ENCODE measurements around the gene ZMYND11.
"Not testable (repeated sequence)": the region's sequence is repeated elsewhere in the genome, so short reads cannot be mapped to it uniquely, and the experiment has no call there.

The ZMYND11 gene

GRCh38 chr10:246431-246830 is 111.2 kb downstream of the ZMYND11 start:
- DNase-seq (ENCODE audit: low spot score) = no peak

DNA sequence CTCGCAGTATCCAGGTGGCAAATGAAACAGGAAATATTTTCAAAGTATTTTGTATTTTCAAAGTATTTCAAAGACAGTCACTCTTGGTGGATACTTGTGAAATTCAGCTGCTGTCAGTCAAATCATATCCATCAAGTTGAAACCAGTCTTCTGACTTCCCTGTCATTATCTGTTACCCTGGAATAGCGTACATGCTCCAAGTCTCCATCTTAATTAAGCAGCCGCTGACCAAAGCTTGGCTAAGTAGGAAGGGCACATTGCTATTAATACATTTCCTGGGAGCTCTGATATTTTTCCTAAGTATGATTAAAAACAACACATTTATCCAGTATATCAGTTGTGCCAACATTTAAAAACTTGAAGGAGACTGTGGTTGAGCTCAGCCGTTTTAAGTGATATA is 112.2 kb downstream of the ZMYND11 start:
- no peak for DNase-seq (ENCODE audit: low spot score)

DNA sequence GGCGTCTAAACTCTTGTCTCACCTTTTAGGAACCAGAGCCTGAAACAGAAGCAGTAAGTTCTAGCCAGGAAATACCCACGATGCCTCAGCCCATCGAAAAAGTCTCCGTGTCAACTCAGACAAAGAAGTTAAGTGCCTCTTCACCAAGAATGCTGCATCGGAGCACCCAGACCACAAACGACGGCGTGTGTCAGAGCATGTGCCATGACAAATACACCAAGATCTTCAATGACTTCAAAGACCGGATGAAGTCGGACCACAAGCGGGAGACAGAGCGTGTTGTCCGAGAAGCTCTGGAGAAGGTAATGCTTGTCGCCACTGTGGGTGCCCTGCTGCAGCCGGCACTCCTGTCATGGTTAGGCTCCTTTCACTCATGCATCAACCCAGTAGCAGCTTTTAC is 113.1 kb downstream of the ZMYND11 start:
- DNase-seq (ENCODE audit: low spot score) = no peak

- no peak for DNase-seq (ENCODE audit: low spot score)
Measured at GRCh38 chr10:251982-252582, 116.8 kb downstream of the ZMYND11 start.

GRCh38 chr10:260819-261429 is 125.7 kb downstream of the ZMYND11 start:
- DNase-seq (ENCODE audit: low spot score) = peak; percentile 5

DNA sequence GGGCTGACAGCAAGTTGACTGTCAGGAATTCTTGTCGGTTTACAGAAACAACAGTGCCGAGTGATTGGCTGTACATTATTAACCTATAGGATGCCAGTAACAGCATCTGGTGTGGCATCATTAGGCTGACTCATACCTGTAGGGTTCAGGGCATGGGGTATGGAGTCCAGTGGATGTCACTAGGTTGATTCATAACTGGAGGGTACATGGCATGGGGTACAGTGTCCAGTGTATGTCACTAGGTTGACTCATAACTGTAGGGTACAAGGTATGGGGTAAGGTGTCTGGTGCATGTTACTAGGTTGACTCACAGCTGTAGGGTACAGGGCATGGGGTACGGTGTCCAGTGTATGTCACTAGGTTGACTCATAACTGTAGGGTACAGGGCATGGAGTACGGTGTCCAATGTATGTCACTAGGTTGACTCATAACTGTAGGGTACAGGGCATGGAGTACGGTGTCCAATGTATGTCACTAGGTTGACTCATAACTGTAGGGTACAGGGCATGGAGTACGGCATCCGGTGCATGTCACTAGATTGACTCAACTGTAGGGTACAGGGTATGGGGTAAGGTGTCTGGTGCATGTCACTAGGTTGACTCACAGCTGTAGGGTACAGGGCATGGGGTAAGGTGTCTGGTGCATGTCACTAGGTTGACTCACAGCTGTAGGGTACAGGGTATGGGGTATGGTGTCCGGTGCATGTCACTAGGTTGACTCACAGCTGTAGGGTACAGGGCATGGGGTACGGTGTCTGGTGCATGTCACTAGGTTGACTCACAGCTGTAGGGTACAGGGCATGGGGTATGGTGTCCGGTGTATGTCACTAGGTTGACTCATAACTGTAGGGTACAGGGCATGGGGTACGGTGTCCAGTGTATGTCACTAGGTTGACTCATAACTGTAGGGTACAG is 129.2 kb downstream of the ZMYND11 start:
- DNase-seq (ENCODE audit: low spot score) = not testable (repeated sequence)

- DNase-seq (ENCODE audit: low spot score) = not testable (repeated sequence)
Measured at GRCh38 chr10:265074-265440, 129.8 kb downstream of the ZMYND11 start.

- not testable (repeated sequence) for DNase-seq (ENCODE audit: low spot score)
Measured at GRCh38 chr10:265816-266588, 130.7 kb downstream of the ZMYND11 start.

DNA sequence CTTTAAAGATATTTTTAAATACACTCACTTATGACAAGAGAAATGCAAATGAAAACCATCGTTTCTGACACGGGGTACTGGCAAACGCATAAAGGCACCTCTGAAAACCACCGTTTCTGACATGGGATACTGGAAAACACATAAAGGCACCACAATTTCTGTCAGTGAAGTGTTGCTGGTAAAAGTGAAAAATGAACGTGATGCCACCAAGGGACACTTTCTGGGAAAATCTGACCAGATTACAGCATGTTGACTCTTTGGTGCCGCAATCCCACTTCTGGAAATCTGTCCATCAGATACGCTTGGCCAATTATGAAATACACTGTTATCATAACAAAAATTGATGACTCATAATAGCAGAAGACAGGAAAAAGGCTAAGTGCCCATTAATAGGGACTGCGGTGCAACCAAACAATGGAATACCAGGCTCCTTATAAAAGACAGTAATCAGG is 131.7 kb downstream of the ZMYND11 start:
- DNase-seq (ENCODE audit: low spot score) = no peak

GRCh38 chr10:267705-268104 is 132.4 kb downstream of the ZMYND11 start:
- DNase-seq (ENCODE audit: low spot score) = no peak

DNA sequence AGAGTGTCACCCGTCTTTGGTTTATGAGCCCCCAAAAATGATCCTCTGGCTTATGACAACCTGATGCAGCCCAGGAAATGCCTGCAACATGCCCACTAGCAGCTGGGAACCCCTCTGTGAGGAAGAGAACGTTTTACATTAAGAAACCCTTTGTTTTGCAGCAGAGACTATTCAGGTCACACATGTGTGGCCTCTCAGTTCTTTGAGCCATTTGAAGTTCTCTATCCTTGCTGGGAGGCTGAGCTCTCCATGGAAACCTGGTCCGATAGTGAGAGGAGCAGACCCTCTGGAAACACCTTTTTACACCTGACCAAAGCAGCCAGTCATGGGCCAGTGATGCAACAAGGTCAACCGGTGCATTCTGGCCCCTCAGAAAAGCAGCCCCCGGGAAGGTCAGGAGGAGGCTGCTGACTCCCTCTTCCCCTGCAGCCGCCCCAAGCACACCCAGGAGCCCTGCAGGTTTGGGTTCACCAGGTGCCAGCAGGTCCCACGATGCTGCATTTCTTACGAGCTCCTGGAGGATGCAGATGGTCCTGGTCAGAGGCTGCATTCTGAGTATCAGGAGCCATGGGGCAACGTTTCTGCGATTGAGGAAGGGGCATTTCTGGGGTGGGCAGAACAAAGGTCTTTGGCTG is 134.3 kb downstream of the ZMYND11 start:
- DNase-seq (ENCODE audit: low spot score) = no peak

DNA sequence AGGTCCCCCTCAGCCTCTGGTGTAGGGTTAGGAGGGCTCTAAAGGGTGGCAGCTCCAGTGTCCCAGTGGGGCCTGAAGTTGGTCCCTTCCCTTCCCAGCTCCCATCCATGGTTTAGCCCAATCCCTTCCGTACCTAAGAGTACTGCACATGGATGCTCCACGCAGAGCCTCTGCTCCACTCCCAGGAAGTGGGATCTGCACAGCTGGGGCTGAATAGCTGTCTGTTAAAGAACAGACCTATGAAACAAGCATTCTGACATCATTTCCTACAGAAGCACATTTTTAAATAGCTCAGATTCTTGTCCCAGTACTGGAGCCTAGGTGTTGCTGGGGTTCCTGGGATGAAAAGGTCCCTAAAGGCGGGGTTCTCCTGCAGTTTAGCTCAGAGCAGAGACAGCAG is 135.9 kb downstream of the ZMYND11 start:
- no peak for DNase-seq (ENCODE audit: low spot score)

DNA sequence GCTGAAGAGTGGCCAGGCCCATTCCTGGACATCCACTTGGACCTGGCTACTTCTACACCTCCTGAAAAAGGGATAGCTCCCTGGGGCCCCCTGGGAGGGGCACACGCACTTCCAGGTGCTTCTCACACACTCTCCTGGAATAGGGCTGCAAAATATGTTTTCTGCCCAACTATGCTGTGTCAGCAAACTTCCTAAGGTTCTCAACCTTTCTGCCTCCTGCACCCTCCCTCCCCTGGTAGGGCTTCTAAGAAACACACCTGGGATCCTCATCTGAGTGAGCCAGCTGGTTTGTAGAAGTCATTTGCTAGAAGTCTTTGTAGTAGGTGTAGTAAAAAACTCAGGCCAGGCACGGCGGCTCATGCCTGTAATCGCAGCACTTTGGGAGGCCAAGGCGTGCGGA is 136.5 kb downstream of the ZMYND11 start:
- DNase-seq (ENCODE audit: low spot score) = no peak

GRCh38 chr10:273088-273487 is 137.8 kb downstream of the ZMYND11 start:
- no peak for DNase-seq (ENCODE audit: low spot score)

- no peak for DNase-seq (ENCODE audit: low spot score)
Measured at GRCh38 chr10:274866-275265, 139.6 kb downstream of the ZMYND11 start.

DNA sequence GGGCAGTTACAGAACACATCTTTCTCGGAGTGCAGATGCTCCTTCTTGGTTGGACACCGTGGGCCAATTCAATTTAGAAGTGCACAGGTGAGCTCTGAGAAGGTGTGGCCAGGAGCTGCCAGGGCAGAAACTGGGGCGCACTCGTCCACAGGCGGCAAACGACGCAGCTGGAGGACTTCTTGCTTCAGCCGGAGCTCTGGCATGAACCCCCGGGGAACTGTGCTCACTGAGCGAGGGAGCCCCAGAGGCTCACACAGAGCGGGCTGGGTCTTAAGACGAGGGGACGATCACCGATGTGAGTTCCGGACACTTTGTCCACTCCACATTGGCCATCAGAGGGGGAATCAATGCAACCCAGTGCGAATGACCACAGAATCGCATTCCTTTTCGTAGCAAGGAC is 140.4 kb downstream of the ZMYND11 start:
- no peak for DNase-seq (ENCODE audit: low spot score)

GRCh38 chr10:277963-278362 is 142.7 kb downstream of the ZMYND11 start:
- DNase-seq (ENCODE audit: low spot score) = no peak

DNA sequence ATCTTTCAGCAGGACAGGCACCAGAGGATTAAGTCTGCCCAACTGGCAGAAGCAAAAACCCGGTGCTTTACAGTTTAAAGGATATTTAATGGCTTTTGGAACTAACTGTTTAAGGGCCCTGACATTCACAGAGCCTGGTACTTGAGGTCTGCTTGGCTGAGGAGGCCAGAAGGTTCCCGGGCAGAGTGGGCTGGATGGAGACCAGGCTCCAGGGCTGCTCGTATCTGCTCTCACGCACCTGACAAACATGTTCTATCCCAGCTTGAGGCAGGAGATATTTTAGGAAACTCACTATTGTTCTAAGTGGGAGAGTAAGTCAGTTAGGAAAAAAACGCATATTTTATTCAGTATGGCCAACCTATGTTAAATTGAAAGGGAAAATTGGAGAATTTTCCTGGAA is 143.5 kb downstream of the ZMYND11 start:
- DNase-seq (ENCODE audit: low spot score) = no peak

DNA sequence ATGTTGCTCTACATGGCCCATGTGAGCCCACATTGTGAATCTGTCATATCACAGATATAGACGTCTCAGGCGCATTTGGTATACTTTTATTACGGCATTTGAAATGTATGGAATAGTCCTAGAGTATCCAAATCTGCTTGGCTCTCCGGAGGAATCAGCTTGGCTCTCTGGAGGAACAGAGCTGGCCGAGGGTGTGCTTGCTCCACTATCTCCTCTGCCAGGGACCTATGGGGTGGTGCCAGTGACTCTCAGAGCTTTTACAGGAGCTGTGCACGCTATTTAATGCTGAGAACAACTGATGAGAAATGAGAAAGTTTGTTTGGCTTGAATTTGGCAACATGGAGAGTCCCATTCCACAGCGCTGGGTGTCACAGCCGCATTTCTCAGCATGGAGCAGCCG is 144.0 kb downstream of the ZMYND11 start:
- no peak for DNase-seq (ENCODE audit: low spot score)

DNA sequence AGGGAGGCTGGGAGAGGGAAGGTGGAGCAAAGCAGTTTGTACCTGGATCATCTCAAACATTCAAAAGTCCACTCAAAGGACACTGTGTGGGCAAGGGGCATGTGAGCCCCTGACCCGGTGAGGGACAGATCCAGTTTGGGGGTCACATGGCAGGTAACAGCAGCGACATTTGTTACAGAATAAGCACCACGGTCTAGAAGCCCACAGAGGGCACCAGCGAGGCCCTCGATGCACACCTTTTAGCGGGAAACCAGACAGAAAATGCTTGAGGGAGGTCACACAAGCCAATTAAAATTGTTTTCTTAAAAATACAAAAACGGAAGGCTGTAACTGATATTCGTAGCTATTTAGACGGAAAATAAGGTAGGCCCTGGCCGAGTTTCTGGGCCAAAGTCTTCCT is 144.4 kb downstream of the ZMYND11 start:
- no peak for DNase-seq (ENCODE audit: low spot score)

DNA sequence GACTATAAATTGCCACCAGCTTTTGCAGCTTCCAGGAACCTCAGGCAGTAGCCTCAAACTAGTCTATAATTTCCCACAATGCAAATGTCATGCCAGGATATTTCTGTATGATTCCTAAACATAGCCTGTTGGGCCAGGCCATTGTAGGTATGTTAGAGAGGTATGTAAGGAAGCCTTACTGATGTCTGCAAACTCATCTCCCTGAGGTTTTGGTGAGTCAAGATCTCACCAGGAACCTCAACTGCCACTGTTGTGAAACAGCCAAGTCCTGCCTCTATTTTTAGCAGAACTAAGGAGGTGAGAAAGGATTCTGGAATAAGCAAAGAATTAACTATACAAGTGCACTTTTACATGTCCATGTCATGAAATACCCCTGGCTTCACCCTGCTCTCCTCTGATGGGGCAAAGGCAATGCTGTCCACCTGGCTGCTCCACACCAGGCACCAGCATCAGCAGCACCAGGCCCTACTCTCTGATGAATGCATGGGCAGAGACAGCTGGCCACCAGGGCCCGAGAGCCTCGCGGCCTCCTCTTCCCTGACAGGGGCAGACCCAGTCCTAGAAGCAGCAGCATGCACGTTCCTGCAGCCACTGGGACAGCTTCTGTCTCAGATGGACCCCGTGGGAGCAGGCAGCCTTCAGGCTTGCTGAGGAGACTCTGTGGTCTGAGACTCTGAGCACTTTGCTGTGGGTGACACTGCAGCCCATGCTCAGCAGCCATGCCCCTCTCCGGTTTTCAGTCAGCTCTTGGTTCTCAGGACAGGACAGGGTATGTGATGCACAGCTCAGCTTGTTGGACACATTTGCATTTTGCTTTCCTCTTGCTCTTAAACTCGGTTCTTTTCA is 147.3 kb downstream of the ZMYND11 start:
- no peak for DNase-seq (ENCODE audit: low spot score)

All from germinal center (tissue), 1 donor.